SU-DHL-6 (cell line): ENCODE measurements around the gene REEP5.

Experiments
- CTCF ChIP-seq: fragments of 200-600 bp; sonication (generic); IDR thresholded peaks from one replicate; pipeline ENCODE4 v1.5.1; 2017; ENCODE audit warnings: antibody characterized with exemption, mild to moderate bottlenecking, low read length, moderate library complexity; ENCODE audit not compliant: insufficient read depth, poor library complexity, severe bottlenecking
- EZH2phosphoT487 ChIP-seq: fragments of 200-600 bp; sonication (generic), shearing (Covaris generic); conservative IDR thresholded peaks from 2 replicates; pipeline ENCODE4 v1.6.1; 2018; ENCODE audit warnings: mild to moderate bottlenecking, antibody characterized with exemption, low read length, moderate library complexity, mixed read lengths

GRCh38 chr5:112918136-112918535, 3.9 kb downstream of the REEP5 start:
- TF ChIP-seq CTCF, result no peak
- TF ChIP-seq EZH2phosphoT487, result no peak
